Activated T-cell treated with anti-CD3 and anti-CD28 coated beads for 1 hour (primary cell): Measurements from ENCODE around the gene HBD.
"Not testable (repeated sequence)": the region's sequence is repeated elsewhere in the genome, so short reads cannot be mapped to it uniquely, and the experiment has no call there.

ENCODE experiments used
- DNase-seq: peaks from one replicate; pipeline ENCODE4 v3.0.0-alpha.2; 2020; ENCODE audit warnings: low read depth

HBD gene

GRCh38 chr11:5234381-5234834, at the start of gene HBD:
HBD (minus strand) TSS chr11:5234483; CDS start chr11:5234433, 50 bp downstream.
- DNase-seq, result no peak

GRCh38 chr11:5283882-5284281, 49.6 kb upstream of the HBD start:
- DNase-seq, result no peak

GRCh38 chr11:5283086-5283485, 48.8 kb upstream of the HBD start:
- DNase-seq, result no peak

GRCh38 chr11:5282628-5283027, 48.3 kb upstream of the HBD start:
- DNase-seq, result no peak

GRCh38 chr11:5281596-5281995, 47.3 kb upstream of the HBD start:
- DNase-seq, result no peak

- DNase-seq, result no peak
These were observed 46.4 kb upstream of the HBD start for GRCh38 chr11:5280582-5281102.

- no peak for DNase-seq
These were observed 45.3 kb upstream of the HBD start for GRCh38 chr11:5279471-5280090.

GRCh38 chr11:5277807-5278382, 43.6 kb upstream of the HBD start:
- no peak for DNase-seq

- no peak for DNase-seq
These were observed 42.4 kb upstream of the HBD start for GRCh38 chr11:5276697-5277096.

GRCh38 chr11:5275369-5276110, 41.3 kb upstream of the HBD start:
- no peak for DNase-seq

- DNase-seq, result no peak
These were observed 40.1 kb upstream of the HBD start for GRCh38 chr11:5274395-5274794.

- DNase-seq, result no peak
These were observed 38.2 kb upstream of the HBD start for GRCh38 chr11:5272395-5273017.

- no peak for DNase-seq
These were observed 35.4 kb upstream of the HBD start, which contains the start of gene HBE1 for GRCh38 chr11:5269715-5270147. HBE1 (minus strand) TSS chr11:5269945; CDS start chr11:5269890, 55 bp downstream.

GRCh38 chr11:5267033-5267563, 32.8 kb upstream of the HBD start:
- DNase-seq, result no peak

GRCh38 chr11:5266609-5267008, 32.3 kb upstream of the HBD start:
- no peak for DNase-seq

- DNase-seq, result no peak
These were observed 31.5 kb upstream of the HBD start for GRCh38 chr11:5265832-5266231.

GRCh38 chr11:5258543-5259262, 24.4 kb upstream of the HBD start:
- no peak for DNase-seq

- DNase-seq, result no peak
These were observed 23.0 kb upstream of the HBD start for GRCh38 chr11:5257296-5257695.

GRCh38 chr11:5254646-5255413, 20.5 kb upstream of the HBD start, which contains the start of gene HBG2:
HBG2 (minus strand) TSS chr11:5254781; CDS start chr11:5254728, 53 bp downstream.
- not testable (repeated sequence) for DNase-seq

GRCh38 chr11:5254023-5254422, 19.7 kb upstream of the HBD start:
- DNase-seq, result not testable (repeated sequence)

GRCh38 chr11:5253440-5253839, 19.2 kb upstream of the HBD start:
- DNase-seq, result not testable (repeated sequence)
